H9 (cell line): Measurements from ENCODE around the gene PEMT. TPM values are rescaled to one million over a fixed set of nuclear protein-coding genes. Genes with fewer than 3 reads are reported as not detected.

ENCODE experiments used
- DNase-seq: peaks from one replicate; pipeline ENCODE4 v3.0.0-alpha.2; 2017
- H2AFZ ChIP-seq: one replicate; pipeline ENCODE4 v1.6.1; 2013; ENCODE audit warnings: mild to moderate bottlenecking, low read length, control low read depth, moderate library complexity
- H2AK5ac ChIP-seq: 2 replicates; pipeline ENCODE4 v1.6.1; 2013; ENCODE audit warnings: low read length, control low read depth, mixed read lengths; ENCODE audit not compliant: insufficient read length
- H2BK120ac ChIP-seq: one replicate; pipeline ENCODE4 v1.6.1; 2013; ENCODE audit warnings: low read depth, mild to moderate bottlenecking, low read length, control low read depth, inconsistent platforms; ENCODE audit not compliant: poor library complexity, severe bottlenecking
- H2BK12ac ChIP-seq: 2 replicates; pipeline ENCODE4 v1.6.1; 2013; ENCODE audit warnings: low read length, control low read depth, mixed read lengths, low read depth; ENCODE audit not compliant: insufficient read length
- H2BK15ac ChIP-seq: 2 replicates; pipeline ENCODE4 v1.6.1; 2013; ENCODE audit warnings: low read depth, low read length, control low read depth
- H2BK20ac ChIP-seq: one replicate; pipeline ENCODE4 v1.6.1; 2013; ENCODE audit warnings: low read depth, mild to moderate bottlenecking, low read length, control low read depth, inconsistent platforms; ENCODE audit not compliant: poor library complexity, severe bottlenecking
- H2BK5ac ChIP-seq: 2 replicates; pipeline ENCODE4 v1.6.1; 2013; ENCODE audit warnings: low read length, control low read depth, mixed read lengths; ENCODE audit not compliant: insufficient read length
- H3K14ac ChIP-seq: 2 replicates; pipeline ENCODE4 v1.6.1; 2013; ENCODE audit warnings: low read length, control low read depth; ENCODE audit not compliant: insufficient read depth
- H3K18ac ChIP-seq: 2 replicates; pipeline ENCODE4 v1.6.1; 2013; ENCODE audit warnings: low read depth, mild to moderate bottlenecking, mixed read lengths, low read length, control low read depth; ENCODE audit not compliant: insufficient read length
- H3K23ac ChIP-seq: 2 replicates; pipeline ENCODE4 v1.6.1; 2013; ENCODE audit warnings: low read length, control low read depth, mixed read lengths, low read depth; ENCODE audit not compliant: insufficient read length
- H3K23me2 ChIP-seq: 2 replicates; pipeline ENCODE4 v1.6.1; 2013; ENCODE audit warnings: low read depth, mild to moderate bottlenecking, mixed read lengths, low read length, control low read depth; ENCODE audit not compliant: insufficient read length, poor library complexity, severe bottlenecking
- H3K27ac ChIP-seq: 2 replicates; pipeline ENCODE4 v1.5.1; 2013; ENCODE audit warnings: low read length, control low read depth, mixed read lengths, low read depth; ENCODE audit not compliant: insufficient read length
- H3K27me3 ChIP-seq: 2 replicates; pipeline ENCODE4 v1.6.1; 2013; ENCODE audit warnings: low read length, control low read depth, inconsistent platforms; ENCODE audit not compliant: insufficient read depth
- H3K4ac ChIP-seq: 2 replicates; pipeline ENCODE4 v1.6.1; 2013; ENCODE audit warnings: low read depth, mild to moderate bottlenecking, control low read depth, inconsistent platforms, low read length, moderate library complexity
- H3K4me1 ChIP-seq: 2 replicates; pipeline ENCODE4 v1.6.1; 2013; ENCODE audit warnings: low read length, control low read depth, inconsistent platforms; ENCODE audit not compliant: insufficient read depth
- H3K4me2 ChIP-seq: 2 replicates; pipeline ENCODE4 v1.6.1; 2013; ENCODE audit warnings: low read length, control low read depth, mixed read lengths; ENCODE audit not compliant: insufficient read length, insufficient read depth
- H3K56ac ChIP-seq: 2 replicates; pipeline ENCODE4 v1.6.1; 2013; ENCODE audit warnings: low read depth, mild to moderate bottlenecking, mixed read lengths, low read length, control low read depth; ENCODE audit not compliant: insufficient read length
- H3K79me1 ChIP-seq: 2 replicates; pipeline ENCODE4 v1.6.1; 2013; ENCODE audit warnings: low read depth, mild to moderate bottlenecking, moderate library complexity, low read length, control low read depth, inconsistent platforms; ENCODE audit not compliant: insufficient read depth, poor library complexity, severe bottlenecking
- H3K79me2 ChIP-seq: 2 replicates; pipeline ENCODE4 v1.6.1; 2013; ENCODE audit warnings: low read length, control low read depth, inconsistent platforms; ENCODE audit not compliant: insufficient read depth
- H3K9ac ChIP-seq: 2 replicates; pipeline ENCODE4 v1.6.1; 2013; ENCODE audit warnings: low read length, control low read depth, mixed read lengths; ENCODE audit not compliant: insufficient read length; ENCODE audit errors: extremely low read depth
- H3K9me3 ChIP-seq: one replicate; pipeline ENCODE4 v1.6.1; 2013; ENCODE audit warnings: low read depth, low read length, inconsistent platforms; ENCODE audit not compliant: control insufficient read depth
- H3T11ph ChIP-seq: one replicate; pipeline ENCODE4 v1.6.1; 2013; ENCODE audit warnings: mild to moderate bottlenecking, low read length, control low read depth, inconsistent platforms
- H4K20me1 ChIP-seq: one replicate; pipeline ENCODE4 v1.6.1; 2013; ENCODE audit not compliant: control insufficient read depth, insufficient read length, insufficient read depth
- H4K5ac ChIP-seq: 2 replicates; pipeline ENCODE4 v1.6.1; 2013; ENCODE audit warnings: low read depth, mild to moderate bottlenecking, mixed read lengths, low read length, control low read depth; ENCODE audit not compliant: insufficient read length
- H4K8ac ChIP-seq: replicated peaks from 2 replicates; pipeline ENCODE4 v1.6.1; 2013; ENCODE audit warnings: low read length, control low read depth, mixed read lengths, low read depth; ENCODE audit not compliant: insufficient read length
- H4K91ac ChIP-seq: 2 replicates; pipeline ENCODE4 v1.6.1; 2013; ENCODE audit warnings: low read depth, mild to moderate bottlenecking, moderate library complexity, mixed read lengths, low read length, control low read depth; ENCODE audit not compliant: insufficient read length
- H3K27ac Mint-ChIP-seq, 3 experiments: 2 replicates in 2 of 3; 3 replicates in 1 of 3; pipeline ENCODE4 v1.8.0; 2020 to 2021; ENCODE audit warnings: mixed read lengths in 3 of 3, mild to moderate bottlenecking in 1 of 3, moderate library complexity in 1 of 3
- H3K27me3 Mint-ChIP-seq: 2 replicates; pipeline ENCODE4 v1.8.0; 2021; ENCODE audit warnings: low read depth, mild to moderate bottlenecking, moderate library complexity, mixed read lengths
- H3K36me3 Mint-ChIP-seq, 3 experiments: 2 replicates in 2 of 3; 3 replicates in 1 of 3; pipeline ENCODE4 v1.8.0; 2020 to 2021; ENCODE audit warnings: low read depth in 3 of 3, mixed read lengths in 3 of 3; ENCODE audit not compliant: insufficient read depth in 1 of 3
- H3K4me1 Mint-ChIP-seq, 2 experiments: 2 replicates each; pipeline ENCODE4 v1.8.0; 2020; ENCODE audit warnings: mixed read lengths in 2 of 2
- H3K4me3 Mint-ChIP-seq, 2 experiments: 2 replicates in 1 of 2; 3 replicates in 1 of 2; pipeline ENCODE4 v1.8.0; 2020 to 2021; ENCODE audit warnings: mild to moderate bottlenecking in 2 of 2, mixed read lengths in 2 of 2, moderate library complexity in 1 of 2
- H3K9me3 Mint-ChIP-seq, 2 experiments: 2 replicates in 1 of 2; 3 replicates in 1 of 2; pipeline ENCODE4 v1.8.0; 2020; ENCODE audit warnings: mild to moderate bottlenecking in 2 of 2, mixed read lengths in 2 of 2, moderate library complexity in 1 of 2
- WGBS: extraction: QIAGEN DNeasy Blood & Tissue Kit; methylation state at CpG from one replicate; pipeline ENCODE4 v1.1.7; 2013; ENCODE audit warnings: missing lambda C conversion rate, low lambda C conversion rate, mixed read lengths; ENCODE audit not compliant: insufficient read length; ENCODE audit errors: extremely low coverage; 5-methylcytosine and 5-hydroxymethylcytosine counted together
- total RNA-seq: library from RNA; stranded (reverse); gene quantifications from 2 replicates; pipeline ENCODE4 v1.2.1, GENCODE V29; 2021
- TF ChIP-seq, protein P1 (sequence below): fragments of 200-600 bp; sonication (generic); conservative IDR thresholded peaks from 3 replicates; pipeline ENCODE4 v1.8.0; 2021; ENCODE audit warnings: antibody characterized with exemption, mild to moderate bottlenecking

The PEMT gene
- total RNA-seq, 1 experiment from 2014 or later = 63.2 TPM

DNA sequence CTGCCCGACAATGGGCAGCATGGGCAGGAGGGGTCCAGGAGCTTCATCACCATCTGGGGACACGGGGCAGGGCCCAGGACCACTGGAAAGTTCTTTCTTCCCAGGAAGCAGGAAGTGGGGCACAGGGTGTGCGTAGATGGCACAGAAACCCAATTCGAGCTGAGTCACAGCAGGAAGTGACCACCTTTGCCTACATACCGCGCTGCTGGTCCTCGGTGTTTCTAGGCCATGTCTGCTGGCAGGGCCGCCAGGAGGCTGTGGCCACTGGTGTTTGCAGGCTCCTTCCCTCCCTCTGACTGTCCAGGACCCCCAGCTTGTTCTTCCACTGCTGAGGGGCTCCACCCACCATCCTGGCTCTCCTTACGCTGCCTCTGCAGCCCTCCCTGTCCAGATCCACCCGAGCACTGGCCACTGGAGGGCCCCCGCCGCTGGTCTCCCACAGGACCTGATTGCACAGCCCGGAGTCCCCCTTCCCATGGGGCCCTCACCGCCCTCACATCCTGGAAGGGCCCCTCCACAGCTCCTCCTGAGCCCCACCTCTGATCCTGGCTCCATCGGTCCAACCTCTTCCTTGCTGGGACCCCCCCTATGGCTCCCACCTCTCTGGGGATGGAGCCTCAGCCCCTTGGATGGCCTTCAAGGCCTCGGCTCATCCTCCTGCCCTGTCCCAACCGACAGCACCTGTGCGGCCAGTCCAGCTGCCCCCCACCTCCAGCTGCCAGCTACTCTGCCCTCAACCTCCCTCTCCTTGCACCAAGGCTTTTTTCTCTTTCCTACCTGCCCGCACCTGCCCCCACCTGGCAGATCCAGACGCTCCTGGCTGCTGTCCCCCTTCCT lies 80.8 kb downstream of the PEMT start:
- H2AFZ ChIP-seq = no peak overlapping the region
- H3K23ac ChIP-seq = no peak overlapping the region
- H3K14ac ChIP-seq = no peak overlapping the region; the same call in 1 of the 2 replicates
- H3K79me1 ChIP-seq = no peaks in the 10 kb centered on the region
- no peaks in the 10 kb centered on the region for H3K79me2 ChIP-seq
- TF ChIP-seq, protein P1, sequence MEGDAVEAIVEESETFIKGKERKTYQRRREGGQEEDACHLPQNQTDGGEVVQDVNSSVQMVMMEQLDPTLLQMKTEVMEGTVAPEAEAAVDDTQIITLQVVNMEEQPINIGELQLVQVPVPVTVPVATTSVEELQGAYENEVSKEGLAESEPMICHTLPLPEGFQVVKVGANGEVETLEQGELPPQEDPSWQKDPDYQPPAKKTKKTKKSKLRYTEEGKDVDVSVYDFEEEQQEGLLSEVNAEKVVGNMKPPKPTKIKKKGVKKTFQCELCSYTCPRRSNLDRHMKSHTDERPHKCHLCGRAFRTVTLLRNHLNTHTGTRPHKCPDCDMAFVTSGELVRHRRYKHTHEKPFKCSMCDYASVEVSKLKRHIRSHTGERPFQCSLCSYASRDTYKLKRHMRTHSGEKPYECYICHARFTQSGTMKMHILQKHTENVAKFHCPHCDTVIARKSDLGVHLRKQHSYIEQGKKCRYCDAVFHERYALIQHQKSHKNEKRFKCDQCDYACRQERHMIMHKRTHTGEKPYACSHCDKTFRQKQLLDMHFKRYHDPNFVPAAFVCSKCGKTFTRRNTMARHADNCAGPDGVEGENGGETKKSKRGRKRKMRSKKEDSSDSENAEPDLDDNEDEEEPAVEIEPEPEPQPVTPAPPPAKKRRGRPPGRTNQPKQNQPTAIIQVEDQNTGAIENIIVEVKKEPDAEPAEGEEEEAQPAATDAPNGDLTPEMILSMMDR = no peak
- H3K4me1 Mint-ChIP-seq = peaks cover 15 to 19% of the 10 kb centered on the region in 2 experiments
- H3K18ac ChIP-seq = no peak overlapping the region
- H2BK5ac ChIP-seq = no peak overlapping the region
- H3K4me1 ChIP-seq = peaks cover 4% of the 10 kb centered on the region; the same call in 1 of the 2 replicates
- H3K9me3 Mint-ChIP-seq = no peaks in the 10 kb centered on the region
- no peak overlapping the region for H2BK120ac ChIP-seq
- WGBS = no CpG with 5 or more reads among the region's 20 CpGs
- no peak overlapping the region for H3K9ac ChIP-seq
- no peak overlapping the region for H4K91ac ChIP-seq
- H4K5ac ChIP-seq = no peak overlapping the region
- no peak overlapping the region for H3K4me2 ChIP-seq
- H2BK20ac ChIP-seq = no peak overlapping the region
- no peak overlapping the region for H3K27ac ChIP-seq
- H3K27me3 ChIP-seq = no peaks in the 10 kb centered on the region
- no peak overlapping the region for H3K4ac ChIP-seq
- H4K8ac ChIP-seq = no peak overlapping the region
- H3K23me2 ChIP-seq = no peaks in the 10 kb centered on the region
- H3K36me3 Mint-ChIP-seq = no peaks in the 10 kb centered on the region; a peak in 1 of 7 replicates
- H3K9me3 ChIP-seq = no peaks in the 10 kb centered on the region
- H3K56ac ChIP-seq = no peak overlapping the region
- no peaks in the 10 kb centered on the region for H4K20me1 ChIP-seq
- H3K27me3 Mint-ChIP-seq = no peaks in the 10 kb centered on the region
- no peak overlapping the region for H3K4me3 Mint-ChIP-seq
- H3T11ph ChIP-seq = no peak overlapping the region
- DNase-seq = no peak
- H2AK5ac ChIP-seq = no peak overlapping the region
- H2BK15ac ChIP-seq = no peak overlapping the region
- peak overlapping the region in 2 of 3 experiments; percentile 27 to 60; a peak in 2 of 7 replicates for H3K27ac Mint-ChIP-seq
- H2BK12ac ChIP-seq = no peak overlapping the region
